H9 (cell line): ENCODE measurements around the gene NOBOX. TPM values are rescaled to one million over a fixed set of nuclear protein-coding genes. Genes with fewer than 3 reads are reported as not detected.

Source experiments
- DNase-seq: peaks from one replicate; pipeline ENCODE4 v3.0.0-alpha.2; 2017
- H2AFZ ChIP-seq: one replicate; pipeline ENCODE4 v1.6.1; 2013; ENCODE audit warnings: mild to moderate bottlenecking, low read length, control low read depth, moderate library complexity
- H2AK5ac ChIP-seq: 2 replicates; pipeline ENCODE4 v1.6.1; 2013; ENCODE audit warnings: low read length, control low read depth, mixed read lengths; ENCODE audit not compliant: insufficient read length
- H2BK120ac ChIP-seq: one replicate; pipeline ENCODE4 v1.6.1; 2013; ENCODE audit warnings: low read depth, mild to moderate bottlenecking, low read length, control low read depth, inconsistent platforms; ENCODE audit not compliant: poor library complexity, severe bottlenecking
- H2BK12ac ChIP-seq: 2 replicates; pipeline ENCODE4 v1.6.1; 2013; ENCODE audit warnings: low read length, control low read depth, mixed read lengths, low read depth; ENCODE audit not compliant: insufficient read length
- H2BK15ac ChIP-seq: 2 replicates; pipeline ENCODE4 v1.6.1; 2013; ENCODE audit warnings: low read depth, low read length, control low read depth
- H2BK20ac ChIP-seq: one replicate; pipeline ENCODE4 v1.6.1; 2013; ENCODE audit warnings: low read depth, mild to moderate bottlenecking, low read length, control low read depth, inconsistent platforms; ENCODE audit not compliant: poor library complexity, severe bottlenecking
- H2BK5ac ChIP-seq: 2 replicates; pipeline ENCODE4 v1.6.1; 2013; ENCODE audit warnings: low read length, control low read depth, mixed read lengths; ENCODE audit not compliant: insufficient read length
- H3K14ac ChIP-seq: 2 replicates; pipeline ENCODE4 v1.6.1; 2013; ENCODE audit warnings: low read length, control low read depth; ENCODE audit not compliant: insufficient read depth
- H3K18ac ChIP-seq: 2 replicates; pipeline ENCODE4 v1.6.1; 2013; ENCODE audit warnings: low read depth, mild to moderate bottlenecking, mixed read lengths, low read length, control low read depth; ENCODE audit not compliant: insufficient read length
- H3K23ac ChIP-seq: 2 replicates; pipeline ENCODE4 v1.6.1; 2013; ENCODE audit warnings: low read length, control low read depth, mixed read lengths, low read depth; ENCODE audit not compliant: insufficient read length
- H3K23me2 ChIP-seq: 2 replicates; pipeline ENCODE4 v1.6.1; 2013; ENCODE audit warnings: low read depth, mild to moderate bottlenecking, mixed read lengths, low read length, control low read depth; ENCODE audit not compliant: insufficient read length, poor library complexity, severe bottlenecking
- H3K27ac ChIP-seq: 2 replicates; pipeline ENCODE4 v1.5.1; 2013; ENCODE audit warnings: low read length, control low read depth, mixed read lengths, low read depth; ENCODE audit not compliant: insufficient read length
- H3K27me3 ChIP-seq: 2 replicates; pipeline ENCODE4 v1.6.1; 2013; ENCODE audit warnings: low read length, control low read depth, inconsistent platforms; ENCODE audit not compliant: insufficient read depth
- H3K4ac ChIP-seq: 2 replicates; pipeline ENCODE4 v1.6.1; 2013; ENCODE audit warnings: low read depth, mild to moderate bottlenecking, control low read depth, inconsistent platforms, low read length, moderate library complexity
- H3K4me1 ChIP-seq: 2 replicates; pipeline ENCODE4 v1.6.1; 2013; ENCODE audit warnings: low read length, control low read depth, inconsistent platforms; ENCODE audit not compliant: insufficient read depth
- H3K4me2 ChIP-seq: 2 replicates; pipeline ENCODE4 v1.6.1; 2013; ENCODE audit warnings: low read length, control low read depth, mixed read lengths; ENCODE audit not compliant: insufficient read length, insufficient read depth
- H3K56ac ChIP-seq: 2 replicates; pipeline ENCODE4 v1.6.1; 2013; ENCODE audit warnings: low read depth, mild to moderate bottlenecking, mixed read lengths, low read length, control low read depth; ENCODE audit not compliant: insufficient read length
- H3K79me1 ChIP-seq: 2 replicates; pipeline ENCODE4 v1.6.1; 2013; ENCODE audit warnings: low read depth, mild to moderate bottlenecking, moderate library complexity, low read length, control low read depth, inconsistent platforms; ENCODE audit not compliant: insufficient read depth, poor library complexity, severe bottlenecking
- H3K79me2 ChIP-seq: 2 replicates; pipeline ENCODE4 v1.6.1; 2013; ENCODE audit warnings: low read length, control low read depth, inconsistent platforms; ENCODE audit not compliant: insufficient read depth
- H3K9ac ChIP-seq: 2 replicates; pipeline ENCODE4 v1.6.1; 2013; ENCODE audit warnings: low read length, control low read depth, mixed read lengths; ENCODE audit not compliant: insufficient read length; ENCODE audit errors: extremely low read depth
- H3K9me3 ChIP-seq: one replicate; pipeline ENCODE4 v1.6.1; 2013; ENCODE audit warnings: low read depth, low read length, inconsistent platforms; ENCODE audit not compliant: control insufficient read depth
- H3T11ph ChIP-seq: one replicate; pipeline ENCODE4 v1.6.1; 2013; ENCODE audit warnings: mild to moderate bottlenecking, low read length, control low read depth, inconsistent platforms
- H4K20me1 ChIP-seq: one replicate; pipeline ENCODE4 v1.6.1; 2013; ENCODE audit not compliant: control insufficient read depth, insufficient read length, insufficient read depth
- H4K5ac ChIP-seq: 2 replicates; pipeline ENCODE4 v1.6.1; 2013; ENCODE audit warnings: low read depth, mild to moderate bottlenecking, mixed read lengths, low read length, control low read depth; ENCODE audit not compliant: insufficient read length
- H4K8ac ChIP-seq: replicated peaks from 2 replicates; pipeline ENCODE4 v1.6.1; 2013; ENCODE audit warnings: low read length, control low read depth, mixed read lengths, low read depth; ENCODE audit not compliant: insufficient read length
- H4K91ac ChIP-seq: 2 replicates; pipeline ENCODE4 v1.6.1; 2013; ENCODE audit warnings: low read depth, mild to moderate bottlenecking, moderate library complexity, mixed read lengths, low read length, control low read depth; ENCODE audit not compliant: insufficient read length
- H3K27ac Mint-ChIP-seq, 3 experiments: 2 replicates in 2 of 3; 3 replicates in 1 of 3; pipeline ENCODE4 v1.8.0; 2020 to 2021; ENCODE audit warnings: mixed read lengths in 3 of 3, mild to moderate bottlenecking in 1 of 3, moderate library complexity in 1 of 3
- H3K27me3 Mint-ChIP-seq: 2 replicates; pipeline ENCODE4 v1.8.0; 2021; ENCODE audit warnings: low read depth, mild to moderate bottlenecking, moderate library complexity, mixed read lengths
- H3K36me3 Mint-ChIP-seq, 3 experiments: 2 replicates in 2 of 3; 3 replicates in 1 of 3; pipeline ENCODE4 v1.8.0; 2020 to 2021; ENCODE audit warnings: low read depth in 3 of 3, mixed read lengths in 3 of 3; ENCODE audit not compliant: insufficient read depth in 1 of 3
- H3K4me1 Mint-ChIP-seq, 2 experiments: 2 replicates each; pipeline ENCODE4 v1.8.0; 2020; ENCODE audit warnings: mixed read lengths in 2 of 2
- H3K4me3 Mint-ChIP-seq, 2 experiments: 2 replicates in 1 of 2; 3 replicates in 1 of 2; pipeline ENCODE4 v1.8.0; 2020 to 2021; ENCODE audit warnings: mild to moderate bottlenecking in 2 of 2, mixed read lengths in 2 of 2, moderate library complexity in 1 of 2
- H3K9me3 Mint-ChIP-seq, 2 experiments: 2 replicates in 1 of 2; 3 replicates in 1 of 2; pipeline ENCODE4 v1.8.0; 2020; ENCODE audit warnings: mild to moderate bottlenecking in 2 of 2, mixed read lengths in 2 of 2, moderate library complexity in 1 of 2
- WGBS: extraction: QIAGEN DNeasy Blood & Tissue Kit; methylation state at CpG from one replicate; pipeline ENCODE4 v1.1.7; 2013; ENCODE audit warnings: missing lambda C conversion rate, low lambda C conversion rate, mixed read lengths; ENCODE audit not compliant: insufficient read length; ENCODE audit errors: extremely low coverage; 5-methylcytosine and 5-hydroxymethylcytosine counted together
- total RNA-seq: library from RNA; stranded (reverse); gene quantifications from 2 replicates; pipeline ENCODE4 v1.2.1, GENCODE V29; 2021
- TF ChIP-seq, protein P1 (sequence below): fragments of 200-600 bp; sonication (generic); conservative IDR thresholded peaks from 3 replicates; pipeline ENCODE4 v1.8.0; 2021; ENCODE audit warnings: antibody characterized with exemption, mild to moderate bottlenecking

Gene NOBOX
- total RNA-seq, 1 experiment from 2014 or later, result not detected

- H3K18ac ChIP-seq, result no peak overlapping the region
- H3K36me3 Mint-ChIP-seq, result no peaks in the 10 kb centered on the region
- no peak overlapping the region for H3K9ac ChIP-seq
- no peak overlapping the region for H3K14ac ChIP-seq
- H3K56ac ChIP-seq, result no peak overlapping the region
- H2BK20ac ChIP-seq, result no peak overlapping the region
- H2BK15ac ChIP-seq, result no peak overlapping the region
- H3K9me3 Mint-ChIP-seq, result no peaks in the 10 kb centered on the region; a peak in 1 of 5 replicates
- H3K27me3 ChIP-seq, result no peaks in the 10 kb centered on the region
- no peaks in the 10 kb centered on the region for H3K27me3 Mint-ChIP-seq
- H3K27ac Mint-ChIP-seq, result no peak overlapping the region
- H3K4ac ChIP-seq, result no peak overlapping the region
- no peak overlapping the region for H3K4me3 Mint-ChIP-seq
- H3K79me2 ChIP-seq, result no peaks in the 10 kb centered on the region
- H3K27ac ChIP-seq, result no peak overlapping the region
- TF ChIP-seq, protein P1, sequence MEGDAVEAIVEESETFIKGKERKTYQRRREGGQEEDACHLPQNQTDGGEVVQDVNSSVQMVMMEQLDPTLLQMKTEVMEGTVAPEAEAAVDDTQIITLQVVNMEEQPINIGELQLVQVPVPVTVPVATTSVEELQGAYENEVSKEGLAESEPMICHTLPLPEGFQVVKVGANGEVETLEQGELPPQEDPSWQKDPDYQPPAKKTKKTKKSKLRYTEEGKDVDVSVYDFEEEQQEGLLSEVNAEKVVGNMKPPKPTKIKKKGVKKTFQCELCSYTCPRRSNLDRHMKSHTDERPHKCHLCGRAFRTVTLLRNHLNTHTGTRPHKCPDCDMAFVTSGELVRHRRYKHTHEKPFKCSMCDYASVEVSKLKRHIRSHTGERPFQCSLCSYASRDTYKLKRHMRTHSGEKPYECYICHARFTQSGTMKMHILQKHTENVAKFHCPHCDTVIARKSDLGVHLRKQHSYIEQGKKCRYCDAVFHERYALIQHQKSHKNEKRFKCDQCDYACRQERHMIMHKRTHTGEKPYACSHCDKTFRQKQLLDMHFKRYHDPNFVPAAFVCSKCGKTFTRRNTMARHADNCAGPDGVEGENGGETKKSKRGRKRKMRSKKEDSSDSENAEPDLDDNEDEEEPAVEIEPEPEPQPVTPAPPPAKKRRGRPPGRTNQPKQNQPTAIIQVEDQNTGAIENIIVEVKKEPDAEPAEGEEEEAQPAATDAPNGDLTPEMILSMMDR, result peak; percentile 81
- no peak overlapping the region for H4K8ac ChIP-seq
- no peak overlapping the region for H2BK120ac ChIP-seq
- no peaks in the 10 kb centered on the region for H3K4me1 ChIP-seq
- no peak overlapping the region for H2AFZ ChIP-seq
- H4K20me1 ChIP-seq, result peaks cover 2% of the 10 kb centered on the region
- no peak overlapping the region for H3K4me2 ChIP-seq
- WGBS, result no CpG with 5 or more reads among the region's 4 CpGs
- no peak overlapping the region for H2BK5ac ChIP-seq
- peaks cover 0 to 6% of the 10 kb centered on the region in 2 experiments; a peak in 2 of 4 replicates for H3K4me1 Mint-ChIP-seq
- no peak overlapping the region for H2AK5ac ChIP-seq
- H3K79me1 ChIP-seq, result no peaks in the 10 kb centered on the region
- no peak overlapping the region for H4K5ac ChIP-seq
- peak; percentile 40 for DNase-seq
- H3K23me2 ChIP-seq, result no peaks in the 10 kb centered on the region
- H4K91ac ChIP-seq, result no peak overlapping the region
- no peak overlapping the region for H3T11ph ChIP-seq
- no peak overlapping the region for H2BK12ac ChIP-seq
- no peak overlapping the region for H3K23ac ChIP-seq
- no peaks in the 10 kb centered on the region for H3K9me3 ChIP-seq
Measured at GRCh38 chr7:144437370-144438191, 34.1 kb upstream of the NOBOX start.
